HepG2 (cell line): ENCODE data around the gene ACOX3. TPM values are rescaled to one million over a fixed set of nuclear protein-coding genes. Genes with fewer than 3 reads are reported as not detected.

Source experiments
- ATAC-seq: fragments of 200-7000 bp; cut with Tn5 transposase; 3 replicates; pipeline ENCODE4 v1.9.1; 2020; ENCODE audit warnings: mild to moderate bottlenecking, moderate library complexity
- BruUV-seq: library from RNA; stranded (reverse); fragments of 400-500 nt; replicated peaks from 2 replicates; lab custom pipeline; 2021; lab: Mats Ljungman, UMichigan
- CTCF ChIA-PET: fragments of 300-600 bp; formaldehyde crosslinking; extraction: SDS; loops from one replicate; lab custom pipeline; 2021; ENCODE audit warnings: low total read pairs, inconsistent platforms, low intra/inter-chr PET ratio; lab: Yijun Ruan, JAX
- POLR2A ChIA-PET: fragments of 350-600 bp; sonication (Branson Sonifier 250); formaldehyde crosslinking; loops from one replicate; lab custom pipeline; 2020; ENCODE audit warnings: antibody characterized with exemption, inconsistent platforms; lab: Yijun Ruan, JAX
- DNase-seq: peaks from one replicate; pipeline ENCODE4 v3.0.0-alpha.2; 2015; ENCODE audit warnings: low spot score
- FAIRE-seq: peaks from 3 replicates; lab custom pipeline; 2011; peaks lifted over from hg19 to GRCh38; lab: Jason Lieb, UNC
- H2AFZ ChIP-seq: one replicate; pipeline ENCODE4 v1.6.1; 2011; ENCODE audit warnings: low read length, inconsistent platforms
- H3K27ac ChIP-seq: fragments of 300-600 bp; 3 replicates; pipeline ENCODE4 v1.8.0; 2011; ENCODE audit warnings: mixed run types, mild to moderate bottlenecking, mixed read lengths, low read length, inconsistent platforms; ENCODE audit not compliant: insufficient read depth; ENCODE audit errors: extremely low read length
- H3K27me3 ChIP-seq, 2 experiments: fragments of 200-600 bp in 1 of 2; 2 replicates in 1 of 2; 3 replicates in 1 of 2; pipeline versions ENCODE4 v1.6.0 to v1.8.0; 2011; ENCODE audit warnings: low read length in 2 of 2, mild to moderate bottlenecking in 2 of 2, moderate library complexity in 2 of 2, inconsistent platforms in 1 of 2; ENCODE audit not compliant: insufficient read depth in 2 of 2, control insufficient read depth in 1 of 2
- H3K36me3 ChIP-seq, 2 experiments: fragments of 200-600 bp in 1 of 2; replicated peaks in 1 of 2; 2 replicates in 1 of 2; 3 replicates in 1 of 2; pipeline versions ENCODE4 v1.5.1 to v1.8.0; 2011; ENCODE audit warnings: low read length in 2 of 2, inconsistent platforms in 1 of 2; ENCODE audit not compliant: insufficient read depth in 2 of 2, control insufficient read depth in 1 of 2
- H3K4me1 ChIP-seq: 2 replicates; pipeline ENCODE4 v1.5.1; 2012; ENCODE audit warnings: low read length, inconsistent platforms; ENCODE audit not compliant: insufficient read depth
- H3K4me2 ChIP-seq: 2 replicates; pipeline ENCODE4 v1.6.0; 2011; ENCODE audit warnings: low read depth, low read length, inconsistent platforms
- H3K4me3 ChIP-seq, 3 experiments: fragments of 200-600 bp in 1 of 3; sonication (generic), shearing (Covaris generic) in 1 of 3; replicated peaks in 1 of 3; 2 replicates each; pipeline ENCODE4 v1.5.1; 2011 to 2016; ENCODE audit warnings: low read length in 3 of 3, inconsistent platforms in 2 of 3, low read depth in 2 of 3, mild to moderate bottlenecking in 2 of 3, control low read depth in 1 of 3, mixed read lengths in 1 of 3; ENCODE audit not compliant: insufficient read depth in 1 of 3
- H3K79me2 ChIP-seq: one replicate; pipeline ENCODE4 v1.6.1; 2011; ENCODE audit warnings: low read length, inconsistent platforms; ENCODE audit not compliant: insufficient read depth
- H3K9ac ChIP-seq: 2 replicates; pipeline ENCODE4 v1.6.0; 2011; ENCODE audit warnings: mild to moderate bottlenecking, low read depth, low read length, inconsistent platforms; ENCODE audit not compliant: insufficient read depth
- H3K9me3 ChIP-seq: 2 replicates; pipeline ENCODE4 v1.5.1; 2012; ENCODE audit warnings: mild to moderate bottlenecking, low read length
- H4K20me1 ChIP-seq: 2 replicates; pipeline ENCODE4 v1.6.0; 2011; ENCODE audit warnings: inconsistent platforms, mild to moderate bottlenecking, low read length, moderate library complexity; ENCODE audit not compliant: insufficient read depth
- CHCHD3 ChIP-seq: sonication (generic); formaldehyde crosslinking; IDR thresholded peaks from 2 replicates; pipeline ENCODE4 v1.8.0; 2022; ENCODE audit warnings: mild to moderate bottlenecking, missing genetic modification reagents, moderate library complexity
- CREM ChIP-seq, 2 experiments: sonication (generic) in 1 of 2; formaldehyde crosslinking in 1 of 2; IDR thresholded peaks; 2 replicates each; pipeline versions ENCODE4 v1.4.0 to v1.6.1; 2016 to 2020; ENCODE audit warnings: antibody characterized with exemption in 1 of 2, mild to moderate bottlenecking in 1 of 2, missing genetic modification reagents in 1 of 2
- FOXM1 ChIP-seq: sonication (generic); formaldehyde crosslinking; IDR thresholded peaks from 2 replicates; pipeline ENCODE4 v1.5.0; 2020; ENCODE audit warnings: missing genetic modification reagents
- KDM1A ChIP-seq: IDR thresholded peaks from 2 replicates; pipeline ENCODE4 v1.6.1; 2016; ENCODE audit warnings: missing compliant biosample characterization
- MAFF ChIP-seq: IDR thresholded peaks from 2 replicates; pipeline ENCODE4 v1.6.1; 2011; ENCODE audit warnings: low read depth, low read length, improper control_type of control experiment
- PHF20 ChIP-seq: sonication (generic); formaldehyde crosslinking; IDR thresholded peaks from 2 replicates; pipeline ENCODE4 v1.5.0; 2020; ENCODE audit warnings: mild to moderate bottlenecking, missing genetic modification reagents
- RAD21 ChIP-seq: fragments of 450-650 bp; formaldehyde crosslinking; IDR thresholded peaks from 2 replicates; pipeline ENCODE4 v1.5.0; 2020; ENCODE audit warnings: mild to moderate bottlenecking
- RFXAP ChIP-seq: sonication (generic); formaldehyde crosslinking; IDR thresholded peaks from 2 replicates; pipeline ENCODE4 v1.4.0; 2020; ENCODE audit warnings: missing genetic modification reagents, borderline replicate concordance
- ZFY ChIP-seq: sonication (generic); formaldehyde crosslinking; IDR thresholded peaks from 2 replicates; pipeline ENCODE4 v1.4.0; 2020; ENCODE audit warnings: missing genetic modification reagents
- ZNF484 ChIP-seq: sonication (generic); formaldehyde crosslinking; IDR thresholded peaks from 2 replicates; pipeline ENCODE4 v1.5.1; 2020; ENCODE audit warnings: mild to moderate bottlenecking, low read depth, missing genetic modification reagents, borderline replicate concordance
- WGBS: methylation state at CpG from one replicate; pipeline ENCODE4 v1.1.6; 2017; ENCODE audit warnings: low lambda C conversion rate; 5-methylcytosine and 5-hydroxymethylcytosine counted together
- in situ Hi-C: cut with HindIII; loops from 2 replicates; pipeline ENCODE4 v1.10.0; 2017; ENCODE audit warnings: low pct_unique_long_range_greater_than_20kb; ENCODE audit not compliant: extremely low pct_ligation_motif_present
- intact Hi-C: fragments of 100-400 bp; cut with micrococcal nuclease; formaldehyde crosslinking; loops from one replicate; pipeline ENCODE4 v1.10.0; 2022; ENCODE audit not compliant: unreplicated experiment
- polyA plus RNA-seq, 8 experiments: library from polyadenylated mRNA; depleted of rRNA in 3 of 8; stranded (reverse) in 7 of 8; unstranded in 1 of 8; fragments of >200 nt; fragmentation: Illumina TruSeq in 4 of 8; extraction: Trizol in 4 of 8; gene quantifications; 2 replicates each; pipeline versions ENCODE4 v1.2.1 to v1.2.3, GENCODE V29; 2011 to 2016; ENCODE audit warnings: low read depth in 4 of 8, missing spikeins in 1 of 8, mixed read lengths in 1 of 8; ENCODE audit not compliant: insufficient read depth in 1 of 8
- total RNA-seq, 5 experiments: library from RNA; depleted of rRNA; stranded (reverse); fragments of >200 nt; fragmentation: Illumina TruSeq; extraction: Trizol; gene quantifications; 2 replicates each; pipeline ENCODE4 v1.2.3, GENCODE V29; 2016; ENCODE audit warnings: low read depth in 1 of 5

ACOX3 gene
- total and polyA plus RNA-seq, 2 of the 13 experiments (the other 11 are each of a cell fraction or from before 2014, with no cell fraction given) = 4.2 to 17.8 TPM

- TF ChIP-seq RAD21 (CRISPR knock-in tag) (no peak), MAFF (no peak), RFXAP (CRISPR knock-in tag) (no peak)
Measured at GRCh38 chr4:8410066-8410625, 30.4 kb downstream of the ACOX3 start (continued).

GRCh38 chr4:8409264-8410065 lies 31.1 kb downstream of the ACOX3 start:
- ATAC-seq = no peak; the same call in 1 of the 3 replicates
- BruUV-seq = no TSS peak
- Histone ChIP-seq H3K4me1 (no peaks in the 10 kb centered on the region), H3K36me3 (peaks cover 7 to 12% of the 10 kb centered on the region in 2 experiments; a peak in 4 of 5 replicates), H3K9ac (no peak overlapping the region), H3K9me3 (no peaks in the 10 kb centered on the region), H2AFZ (no peak overlapping the region), H3K27ac (no peak overlapping the region), H3K79me2 (no peaks in the 10 kb centered on the region), H4K20me1 (no peaks in the 10 kb centered on the region; the same call in 1 of the 2 replicates), H3K4me2 (no peak overlapping the region), H3K27me3 (no peaks in the 10 kb centered on the region)
- no peak for FAIRE-seq
- intact Hi-C loops = no loop called here
- CTCF ChIA-PET = interaction anchor here (1.4 kb wide), 1 partner anchor 167 kb away, joined by 8 read pairs; no protein-coding TSS in a partner anchor
- POLR2A ChIA-PET = interaction anchor here (1.5 kb wide), 1 partner anchor 13 kb away, joined by 3 read pairs; no protein-coding TSS in a partner anchor
- no peak for DNase-seq
- 97% methylated on average over 12 of the region's 17 CpGs for WGBS
- TF ChIP-seq FOXM1 (CRISPR knock-in tag) = no peak
- no peak for TF ChIP-seq CREM (IDR thresholded peaks at IDR 0.05)
- TF ChIP-seq CREM (CRISPR knock-in tag; IDR thresholded peaks at IDR 0.05) = no peak
- no peak for TF ChIP-seq CHCHD3 (CRISPR knock-in tag)
- TF ChIP-seq ZFY = no peak
- TF ChIP-seq KDM1A (CRISPR knock-in tag) = no peak
- no peak for TF ChIP-seq PHF20 (CRISPR knock-in tag)
- no peak for TF ChIP-seq ZNF484 (CRISPR knock-in tag)
- TF ChIP-seq, all 625 proteins: peak for 0
- no peak overlapping the region for H3K4me3 ChIP-seq
- in situ Hi-C loops = loop anchor here (10.0 kb wide), 1 partner anchor 245 kb away; no protein-coding TSS in a partner anchor
